ENCODE data around the gene CCNB1IP1. TPM values are rescaled to one million over a fixed set of nuclear protein-coding genes. Genes with fewer than 3 reads are reported as not detected.
A peak's percentile ranks its signal among the peaks of the same experiment; 100 is the strongest.
"Not testable (repeated sequence)": the region's sequence is repeated elsewhere in the genome, so short reads cannot be mapped to it uniquely, and the experiment has no call there.

CCNB1IP1 gene
- total RNA-seq, 1 experiment from 2014 or later, result 151 TPM

- Mint-ChIP-seq H3K4me1 (no peaks in the 10 kb centered on the region), H3K27me3 (ENCODE audit: low read depth) (no peaks in the 10 kb centered on the region; the same call in none of the 2 replicates), H3K4me3 (no peak overlapping the region), H3K36me3 (peaks cover 67% of the 10 kb centered on the region), H3K27ac (no peak overlapping the region), H3K9me3 (peaks cover 92% of the 10 kb centered on the region)
- no peak for DNase-seq (ENCODE audit: low spot score)
- CTCF ChIA-PET, result no interaction called here
- POLR2A ChIA-PET, result no interaction called here
- no peak for TF ChIP-seq GRHL2 (CRISPR knock-in tag; IDR thresholded peaks at IDR 0.05; ENCODE audit: insufficient replicate concordance, severe bottlenecking)
- no peak for TF ChIP-seq CREB1 (CRISPR knock-in tag; IDR thresholded peaks at IDR 0.05)
- no peak for TF ChIP-seq ATF1 (CRISPR knock-in tag; IDR thresholded peaks at IDR 0.05)
- TF ChIP-seq SP1 (CRISPR knock-in tag; conservative IDR thresholded peaks at IDR 0.05), result no peak
- no peak for ATAC-seq
These were observed 59.0 kb downstream of the CCNB1IP1 start for GRCh38 chr14:20274062-20274461.

- H3K27ac Mint-ChIP-seq; H3K4me3 Mint-ChIP-seq; CTCF ChIA-PET; DNase-seq (ENCODE audit: low spot score); H3K4me1 Mint-ChIP-seq; ATAC-seq; H3K27me3 Mint-ChIP-seq (ENCODE audit: low read depth); POLR2A ChIA-PET: not testable (repeated sequence)
- peaks cover 46% of the 10 kb centered on the region for H3K9me3 Mint-ChIP-seq
- peaks cover 11% of the 10 kb centered on the region for H3K36me3 Mint-ChIP-seq
These were observed 68.7 kb downstream of the CCNB1IP1 start for GRCh38 chr14:20264361-20264760.

- Mint-ChIP-seq H3K36me3 (peaks cover 11% of the 10 kb centered on the region), H3K27ac (no peak overlapping the region), H3K9me3 (peaks cover 41% of the 10 kb centered on the region), H3K27me3 (ENCODE audit: low read depth) (no peaks in the 10 kb centered on the region; the same call in 1 of the 2 replicates), H3K4me3 (no peak overlapping the region), H3K4me1 (no peaks in the 10 kb centered on the region; the same call in 1 of the 2 replicates)
- ATAC-seq, result peak; percentile 46
- ChIA-PET POLR2A (no interaction called here), CTCF (no interaction called here)
- TF ChIP-seq ZNF512 (CRISPR knock-in tag; IDR thresholded peaks at IDR 0.05; ENCODE audit: borderline replicate concordance), result no peak
- no peak for TF ChIP-seq TEAD1 (CRISPR knock-in tag; IDR thresholded peaks at IDR 0.05)
- TF ChIP-seq HMGA2 (CRISPR knock-in tag; IDR thresholded peaks at IDR 0.05), result no peak
- TF ChIP-seq GABPB1 (CRISPR knock-in tag; IDR thresholded peaks at IDR 0.05), result peak; percentile 67; the same call in 1 of the 2 replicates
- no peak for TF ChIP-seq MYBL2 (CRISPR knock-in tag; IDR thresholded peaks at IDR 0.05)
- DNase-seq (ENCODE audit: low spot score), result no peak
These were observed 70.4 kb downstream of the CCNB1IP1 start for GRCh38 chr14:20262642-20263128.

Other genes starting within 250 kb of the CCNB1IP1 start
- not detected in 3 replicates for gene OR4K17, start 222.5 kb downstream of the CCNB1IP1 start, total RNA-seq (2021)
- not detected in 3 replicates for gene OR4N5, start 194.5 kb downstream of the CCNB1IP1 start, total RNA-seq (2021)
- gene OR11G2, start 142.4 kb downstream of the CCNB1IP1 start, total RNA-seq (2021), result not detected in 3 replicates
- gene OR11H6, start 109.6 kb downstream of the CCNB1IP1 start, total RNA-seq (2021), result not detected in 3 replicates
- gene OR11H7, start 104.3 kb downstream of the CCNB1IP1 start, total RNA-seq (2021), result not detected in 3 replicates
- not detected in 3 replicates for gene OR11H4, start 94.0 kb downstream of the CCNB1IP1 start, total RNA-seq (2021)
- gene TTC5, start 27.3 kb downstream of the CCNB1IP1 start, total RNA-seq (2021), result 15.9 to 19.2 TPM (median 18.1 TPM) in 3 replicates
- gene PARP2, start 10.4 kb upstream of the CCNB1IP1 start, total RNA-seq (2021), result 34.5 to 37.1 TPM (median 36.8 TPM) in 3 replicates
- 16.0 to 19.4 TPM (median 18.8 TPM) in 3 replicates for gene TEP1, start 80.2 kb upstream of the CCNB1IP1 start, total RNA-seq (2021)
- 0.07 to 0.18 TPM (median 0.17 TPM) in 3 replicates for gene KLHL33, start 102.9 kb upstream of the CCNB1IP1 start, total RNA-seq (2021)
- 33.3 to 40.0 TPM (median 37.3 TPM) in 3 replicates for gene OSGEP, start 121.5 kb upstream of the CCNB1IP1 start, total RNA-seq (2021)
- gene APEX1, start 121.9 kb upstream of the CCNB1IP1 start, total RNA-seq (2021), result 299 to 324 TPM (median 308 TPM) in 3 replicates
- gene PIP4P1, start 128.2 kb upstream of the CCNB1IP1 start, total RNA-seq (2021), result 28.3 to 34.1 TPM (median 29.7 TPM) in 3 replicates
- gene PNP, start 136.1 kb upstream of the CCNB1IP1 start, total RNA-seq (2021), result 72.7 to 95.8 TPM (median 75.0 TPM) in 3 replicates
- 0.82 to 1.2 TPM (median 1.0 TPM) in 3 replicates for gene RNASE10, start 172.3 kb upstream of the CCNB1IP1 start, total RNA-seq (2021)
- 0.14 TPM in 1 of 3 replicates, not detected in the others for gene RNASE9, start 227.8 kb upstream of the CCNB1IP1 start, total RNA-seq (2021)